IMR-90 (cell line): ENCODE measurements around the gene HELZ. TPM values are rescaled to one million over a fixed set of nuclear protein-coding genes. Genes with fewer than 3 reads are reported as not detected.

Experiments
- ATAC-seq: fragments of 200-7000 bp; cut with Tn5 transposase; 2 replicates; pipeline ENCODE4 v1.9.1; 2020; ENCODE audit warnings: low read depth, mild to moderate bottlenecking, moderate library complexity
- BruUV-seq: library from RNA; stranded (reverse); fragments of 400-500 nt; replicated peaks from 2 replicates; lab custom pipeline; 2021; lab: Mats Ljungman, UMichigan
- CTCF ChIA-PET: fragments of 300-600 bp; formaldehyde crosslinking; extraction: SDS; loops from one replicate; lab custom pipeline; 2021; ENCODE audit warnings: antibody characterized with exemption; lab: Yijun Ruan, JAX
- POLR2A ChIA-PET: fragments of 300-600 bp; sonication (Branson Sonifier 250); formaldehyde crosslinking; loops from one replicate; lab custom pipeline; 2022; ENCODE audit warnings: antibody characterized with exemption; ENCODE audit not compliant: unreplicated experiment; lab: Charles Lee
- DNase-seq: peaks from one replicate; pipeline ENCODE4 v3.0.0; 2013
- H2AFZ ChIP-seq: replicated peaks from 2 replicates; pipeline ENCODE3; 2013; ENCODE audit warnings: low read length, mild to moderate bottlenecking; ENCODE audit not compliant: poor library complexity
- H2AK5ac ChIP-seq: 2 replicates; pipeline ENCODE4 v1.6.1; 2013; ENCODE audit warnings: low read depth, low read length, inconsistent platforms
- H2AK9ac ChIP-seq: replicated peaks from 2 replicates; pipeline ENCODE3; 2013; ENCODE audit warnings: mild to moderate bottlenecking, low read depth, low read length, moderate library complexity; ENCODE audit not compliant: poor library complexity
- H2BK120ac ChIP-seq: 2 replicates; pipeline ENCODE4 v1.6.1; 2013; ENCODE audit warnings: low read depth, low read length, inconsistent platforms
- H2BK15ac ChIP-seq: 3 replicates; pipeline ENCODE4 v1.6.1; 2013; ENCODE audit warnings: low read depth, low read length, inconsistent platforms
- H2BK20ac ChIP-seq: 2 replicates; pipeline ENCODE4 v1.6.1; 2013; ENCODE audit warnings: low read depth, mild to moderate bottlenecking, inconsistent platforms, low read length, moderate library complexity
- H2BK5ac ChIP-seq: 2 replicates; pipeline ENCODE4 v1.6.1; 2013; ENCODE audit warnings: mild to moderate bottlenecking, low read depth, low read length, inconsistent platforms; ENCODE audit not compliant: poor library complexity, severe bottlenecking
- H3K14ac ChIP-seq: replicated peaks from 2 replicates; pipeline ENCODE4 v1.6.1; 2013; ENCODE audit warnings: low read depth, low read length, inconsistent platforms
- H3K18ac ChIP-seq: 2 replicates; pipeline ENCODE4 v1.6.1; 2013; ENCODE audit warnings: low read depth, low read length, control low read depth
- H3K23ac ChIP-seq: 2 replicates; pipeline ENCODE4 v1.6.1; 2013; ENCODE audit warnings: low read depth, low read length, inconsistent platforms
- H3K27ac ChIP-seq: 2 replicates; pipeline ENCODE4 v1.5.1; 2013; ENCODE audit warnings: mild to moderate bottlenecking, control low read depth, low read length; ENCODE audit not compliant: insufficient read depth
- H3K27me3 ChIP-seq: 2 replicates; pipeline ENCODE4 v1.6.1; 2013; ENCODE audit warnings: low read length; ENCODE audit not compliant: control insufficient read depth, insufficient read depth
- H3K36me3 ChIP-seq: 2 replicates; pipeline ENCODE4 v1.6.1; 2013; ENCODE audit warnings: low read length, mixed read lengths; ENCODE audit not compliant: control insufficient read depth, insufficient read depth
- H3K4ac ChIP-seq: 2 replicates; pipeline ENCODE4 v1.6.1; 2013; ENCODE audit warnings: low read depth, low read length, inconsistent platforms
- H3K4me1 ChIP-seq: 2 replicates; pipeline ENCODE4 v1.6.1; 2013; ENCODE audit warnings: low read length, mixed read lengths; ENCODE audit not compliant: control insufficient read depth, insufficient read depth
- H3K4me2 ChIP-seq: 2 replicates; pipeline ENCODE4 v1.6.1; 2013; ENCODE audit warnings: low read depth, mild to moderate bottlenecking, control low read depth, low read length, moderate library complexity
- H3K4me3 ChIP-seq: 2 replicates; pipeline ENCODE4 v1.5.1; 2013; ENCODE audit warnings: low read depth, mild to moderate bottlenecking, control low read depth, low read length, moderate library complexity; ENCODE audit not compliant: insufficient read depth
- H3K56ac ChIP-seq: 2 replicates; pipeline ENCODE4 v1.6.1; 2013; ENCODE audit warnings: low read length, inconsistent platforms; ENCODE audit not compliant: insufficient read depth; ENCODE audit errors: extremely low read depth
- H3K79me1 ChIP-seq, 2 experiments: 2 replicates each; pipeline ENCODE4 v1.6.1; 2013; ENCODE audit warnings: low read length in 2 of 2, inconsistent platforms in 1 of 2, low read depth in 1 of 2
- H3K9ac ChIP-seq: 2 replicates; pipeline ENCODE4 v1.6.1; 2013; ENCODE audit warnings: low read depth, low read length, control low read depth
- H3K9me1 ChIP-seq: 2 replicates; pipeline ENCODE4 v1.6.1; 2013; ENCODE audit warnings: low read length, inconsistent platforms; ENCODE audit not compliant: insufficient read depth
- H3K9me3 ChIP-seq: 2 replicates; pipeline ENCODE4 v1.6.1; 2013; ENCODE audit warnings: low read length; ENCODE audit not compliant: control insufficient read depth, insufficient read depth
- H4K20me1 ChIP-seq: 2 replicates; pipeline ENCODE4 v1.6.1; 2013; ENCODE audit warnings: low read length, inconsistent platforms; ENCODE audit not compliant: insufficient read depth
- H4K5ac ChIP-seq: 2 replicates; pipeline ENCODE4 v1.6.1; 2013; ENCODE audit warnings: mild to moderate bottlenecking, low read depth, low read length, control low read depth
- H4K8ac ChIP-seq, 2 experiments: 2 replicates each; pipeline ENCODE4 v1.6.1; 2013; ENCODE audit warnings: low read depth in 2 of 2, low read length in 2 of 2, control low read depth in 1 of 2, inconsistent platforms in 1 of 2
- H4K91ac ChIP-seq: 2 replicates; pipeline ENCODE4 v1.6.1; 2013; ENCODE audit warnings: low read depth, low read length, inconsistent platforms; ENCODE audit not compliant: insufficient read depth
- CTCF ChIP-seq: conservative IDR thresholded peaks from 2 replicates; pipeline ENCODE4 v1.5.1; 2012; ENCODE audit warnings: mild to moderate bottlenecking, low read depth, low read length, improper control_type of control experiment
- FOS ChIP-seq: fragments of 150-350 bp; IDR thresholded peaks from 2 replicates; pipeline ENCODE4 v1.6.1; 2016; ENCODE audit warnings: low read depth, low read length
- MAFK ChIP-seq: IDR thresholded peaks from 2 replicates; pipeline ENCODE4 v1.6.1; 2012; ENCODE audit warnings: low read depth, low read length, improper control_type of control experiment
- MAZ ChIP-seq: IDR thresholded peaks from 2 replicates; pipeline ENCODE4 v1.6.1; 2012; ENCODE audit warnings: low read depth, mild to moderate bottlenecking, low read length, improper control_type of control experiment, moderate library complexity, borderline replicate concordance
- NFE2L2 ChIP-seq: fragments of 150-350 bp; IDR thresholded peaks from 2 replicates; pipeline ENCODE4 v1.6.1; 2016; ENCODE audit warnings: low read depth, mild to moderate bottlenecking, low read length
- POLR2A ChIP-seq: IDR thresholded peaks from 2 replicates; pipeline ENCODE4 v1.6.1; 2012; ENCODE audit warnings: mild to moderate bottlenecking, low read depth, low read length
- RAD21 ChIP-seq: IDR thresholded peaks from 2 replicates; pipeline ENCODE4 v1.6.1; 2012; ENCODE audit warnings: low read length, improper control_type of control experiment
- RCOR1 ChIP-seq: IDR thresholded peaks from 2 replicates; pipeline ENCODE4 v1.6.1; 2012; ENCODE audit warnings: mild to moderate bottlenecking, low read length, improper control_type of control experiment; ENCODE audit not compliant: insufficient replicate concordance
- RFX5 ChIP-seq: IDR thresholded peaks from 2 replicates; pipeline ENCODE4 v1.8.0; 2012; ENCODE audit warnings: low read depth, mild to moderate bottlenecking, low read length, moderate library complexity
- SMC3 ChIP-seq: fragments of 150-350 bp; IDR thresholded peaks from 2 replicates; pipeline ENCODE4 v1.6.1; 2016; ENCODE audit warnings: low read depth, mild to moderate bottlenecking, antibody characterized with exemption, low read length, moderate library complexity
- WGBS, 2 experiments: methylation state at CpG; one replicate each; pipeline versions ENCODE4 v1.1.5 to v1.1.7; 2013; ENCODE audit warnings: missing lambda C conversion rate in 2 of 2; ENCODE audit not compliant: insufficient read length in 1 of 2; ENCODE audit errors: extremely low coverage in 2 of 2; 5-methylcytosine and 5-hydroxymethylcytosine counted together
- dilution Hi-C: fragments of 300-500 bp; cut with HindIII; formaldehyde crosslinking; loops from one replicate; pipeline ENCODE4 v1.14.3; 2018; ENCODE audit warnings: low sequenced_read_pairs; ENCODE audit not compliant: unreplicated experiment
- in situ Hi-C: fragments of 300-500 bp; cut with MboI; formaldehyde crosslinking; loops from 3 replicates; pipeline ENCODE4 v1.14.3; 2019; ENCODE audit warnings: low sequenced_read_pairs, inconsistent platforms, mixed read lengths
- intact Hi-C: fragments of 100-400 bp; cut with micrococcal nuclease; formaldehyde crosslinking; loops from 2 replicates; pipeline ENCODE4 v1.10.0; 2022
- polyA plus RNA-seq, 3 experiments: library from polyadenylated mRNA; depleted of rRNA; stranded (reverse); fragments of >200 nt; gene quantifications; 2 replicates each; pipeline ENCODE4 v1.2.3, GENCODE V29; 2012; ENCODE audit warnings: low replicate concordance in 1 of 3
- total RNA-seq: library from RNA; depleted of rRNA; stranded (reverse); fragments of >200 nt; gene quantifications from 2 replicates; pipeline ENCODE4 v1.2.3, GENCODE V29; 2012

HELZ gene
- total and polyA plus RNA-seq, 2 of the 4 experiments (the other 2 are of a cell fraction) = 8.0 to 60.6 TPM

GRCh38 chr17:67181825-67182224 lies 63.2 kb downstream of the HELZ start:
- Histone ChIP-seq H4K5ac (no peak overlapping the region), H3K27ac (no peak overlapping the region), H3K23ac (no peak overlapping the region), H3K79me1 (peaks cover 0 to 17% of the 10 kb centered on the region in 2 experiments; a peak in 3 of 4 replicates), H3K14ac (no peak overlapping the region), H3K4me2 (no peak overlapping the region), H2AK9ac (no peak overlapping the region), H3K56ac (no peak overlapping the region), H3K4ac (no peak overlapping the region), H3K9ac (no peak overlapping the region), H2BK5ac (no peak overlapping the region), H2BK20ac (no peak overlapping the region), H3K27me3 (no peaks in the 10 kb centered on the region), H2AFZ (no peak overlapping the region), H4K20me1 (no peaks in the 10 kb centered on the region), H3K9me3 (no peaks in the 10 kb centered on the region), H3K4me3 (no peak overlapping the region), H3K36me3 (peaks cover 7% of the 10 kb centered on the region), H2BK15ac (no peak overlapping the region), H3K9me1 (peaks cover 8% of the 10 kb centered on the region), H2AK5ac (no peak overlapping the region), H4K91ac (no peak overlapping the region), H3K4me1 (no peaks in the 10 kb centered on the region), H2BK120ac (no peak overlapping the region), H3K18ac (no peak overlapping the region), H4K8ac (no peak overlapping the region)
- ChIA-PET POLR2A (no interaction called here), CTCF (no interaction called here)
- dilution Hi-C loops (no loop called here), intact Hi-C loops (no loop called here), in situ Hi-C loops (no loop called here)
- no peak for DNase-seq
- 100% methylated on average over 1 of the region's 3 CpGs; no CpG with 5 or more reads in 1 of the 2 experiments for WGBS, 2 experiments
- no peak for ATAC-seq
- TF ChIP-seq FOS = no peak
- TF ChIP-seq CTCF = no peak
- no peak for TF ChIP-seq SMC3
- no peak for TF ChIP-seq RAD21
- TF ChIP-seq NFE2L2 = no peak
- no peak for TF ChIP-seq POLR2A
- TF ChIP-seq RFX5 = no peak
- TF ChIP-seq MAFK = no peak
- TF ChIP-seq MAZ = no peak
- TF ChIP-seq RCOR1 = no peak
- BruUV-seq = no TSS peak
